NCI-H1417 treated with DMSO at 0.1 percent for 48 hours (cell line): ENCODE measurements around the gene ITGA11.

Source experiments
- DNase-seq: peaks from one replicate; lab custom pipeline; 2025; lab: John Stamatoyannopoulos, UW

ITGA11 gene

GRCh38 chr15:68375191-68375631 lies 56.8 kb downstream of the ITGA11 start:
- DNase-seq = no peak

- no peak for DNase-seq
Observed at GRCh38 chr15:68374168-68374745, 57.7 kb downstream of the ITGA11 start.

- DNase-seq = no peak
Observed at GRCh38 chr15:68373028-68373427, 58.9 kb downstream of the ITGA11 start.

GRCh38 chr15:68372291-68372811 lies 59.6 kb downstream of the ITGA11 start:
- DNase-seq = no peak

GRCh38 chr15:68371851-68372250 lies 60.1 kb downstream of the ITGA11 start:
- DNase-seq = no peak

- DNase-seq = no peak
Observed at GRCh38 chr15:68371160-68371559, 60.8 kb downstream of the ITGA11 start.

GRCh38 chr15:68370768-68371151 lies 61.2 kb downstream of the ITGA11 start:
- DNase-seq = no peak

- DNase-seq = no peak
Observed at GRCh38 chr15:68369931-68370767, 61.8 kb downstream of the ITGA11 start.

GRCh38 chr15:68368731-68369435 lies 63.1 kb downstream of the ITGA11 start:
- no peak for DNase-seq

GRCh38 chr15:68367992-68368391 lies 64.0 kb downstream of the ITGA11 start:
- DNase-seq = no peak

- no peak for DNase-seq
Observed at GRCh38 chr15:68367226-68367625, 64.7 kb downstream of the ITGA11 start.

- DNase-seq = no peak
Observed at GRCh38 chr15:68366314-68366713, 65.6 kb downstream of the ITGA11 start.

GRCh38 chr15:68365770-68366169 lies 66.2 kb downstream of the ITGA11 start:
- no peak for DNase-seq

- DNase-seq = no peak
Observed at GRCh38 chr15:68365140-68365745, 66.7 kb downstream of the ITGA11 start.

GRCh38 chr15:68364660-68365035 lies 67.3 kb downstream of the ITGA11 start:
- DNase-seq = no peak

GRCh38 chr15:68364028-68364659 lies 67.8 kb downstream of the ITGA11 start:
- DNase-seq = no peak

GRCh38 chr15:68363353-68363752 lies 68.6 kb downstream of the ITGA11 start:
- DNase-seq = no peak

- DNase-seq = no peak
Observed at GRCh38 chr15:68362537-68363126, 69.3 kb downstream of the ITGA11 start.

GRCh38 chr15:68360721-68361120 lies 71.2 kb downstream of the ITGA11 start:
- DNase-seq = no peak

- no peak for DNase-seq
Observed at GRCh38 chr15:68356778-68357177, 75.2 kb downstream of the ITGA11 start.

GRCh38 chr15:68354923-68355322 lies 77.0 kb downstream of the ITGA11 start:
- no peak for DNase-seq
